Esophagus (tissue), 2 donors: ENCODE data around the gene NHEJ1. TPM values are rescaled to one million over a fixed set of nuclear protein-coding genes. Genes with fewer than 3 reads are reported as not detected.

Experiments
- H3K27ac ChIP-seq, 2 donors: one replicate each; pipeline ENCODE4 v1.5.1; 2013; ENCODE audit warnings: low read depth in 2 of 2, mild to moderate bottlenecking in 2 of 2, inconsistent platforms in 1 of 2, low read length in 1 of 2, moderate library complexity in 1 of 2
- H3K27me3 ChIP-seq, 2 donors: one replicate each; pipeline ENCODE4 v1.6.1; 2013; ENCODE audit warnings: low read length in 2 of 2, control low read depth in 1 of 2, mild to moderate bottlenecking in 1 of 2; ENCODE audit not compliant: insufficient read depth in 2 of 2, control insufficient read depth in 1 of 2
- H3K36me3 ChIP-seq, 2 donors: one replicate each; pipeline ENCODE4 v1.6.1; 2013; ENCODE audit warnings: low read length in 1 of 2; ENCODE audit not compliant: control insufficient read depth in 2 of 2, insufficient read depth in 2 of 2
- H3K4me1 ChIP-seq, 2 donors: one replicate each; pipeline ENCODE4 v1.6.1; 2013; ENCODE audit warnings: low read length in 1 of 2; ENCODE audit not compliant: control insufficient read depth in 2 of 2, insufficient read depth in 2 of 2
- H3K4me3 ChIP-seq, 2 donors: one replicate each; pipeline ENCODE4 v1.5.1; 2013; ENCODE audit warnings: low read length in 2 of 2, mild to moderate bottlenecking in 2 of 2, low read depth in 1 of 2, moderate library complexity in 1 of 2
- H3K9me3 ChIP-seq, 2 donors: one replicate each; pipeline ENCODE4 v1.6.1; 2013; ENCODE audit warnings: mild to moderate bottlenecking in 2 of 2, low read depth in 1 of 2, low read length in 1 of 2, moderate library complexity in 1 of 2; ENCODE audit not compliant: control insufficient read depth in 2 of 2, insufficient read depth in 1 of 2
- WGBS, 2 donors: extraction: QIAGEN DNeasy Blood & Tissue Kit; methylation state at CpG; one replicate each; pipeline ENCODE4 v1.1.7; 2013; 5-methylcytosine and 5-hydroxymethylcytosine counted together
- polyA plus RNA-seq, 2 donors: library from polyadenylated mRNA; stranded (reverse); fragments of 200-250 nt; gene quantifications; one replicate each; pipeline ENCODE4 v1.2.3, GENCODE V29; 2013
- donor health status: healthy with polysubstance abuse.
- donor health status: Bipolar disorder and iron deficiency.

The NHEJ1 gene
- polyA plus RNA-seq, 2 donors, result 4.4 to 5.9 TPM

DNA sequence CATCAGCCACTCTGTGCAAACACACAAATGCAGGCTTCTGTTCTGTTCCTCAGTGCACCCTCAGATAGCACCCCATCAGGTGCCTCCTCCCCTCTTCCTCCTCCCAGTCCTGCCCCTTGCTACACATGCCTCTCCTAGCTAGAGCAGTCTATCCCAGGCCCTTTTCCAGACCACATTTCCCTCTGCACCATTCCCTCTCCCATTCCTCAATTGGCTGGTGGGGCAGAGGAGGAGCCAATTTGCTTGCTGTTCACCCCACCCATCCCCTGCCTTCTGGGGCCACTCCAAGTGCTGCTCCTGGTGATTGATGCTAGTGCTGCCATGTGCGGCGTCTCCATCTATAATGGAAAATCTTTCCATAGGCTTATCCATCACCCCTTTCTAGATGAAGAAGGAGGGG is 124.7 kb downstream of the NHEJ1 start:
- H3K4me1 ChIP-seq, result no peaks in the 10 kb centered on the region
- H3K9me3 ChIP-seq, result no peaks in the 10 kb centered on the region
- 81 to 95% methylated on average over 2 of the region's 2 CpGs for WGBS, 2 donors
- no peak overlapping the region for H3K4me3 ChIP-seq
- no peaks in the 10 kb centered on the region for H3K27me3 ChIP-seq
- no peak overlapping the region for H3K27ac ChIP-seq
- H3K36me3 ChIP-seq, result no peaks in the 10 kb centered on the region

DNA sequence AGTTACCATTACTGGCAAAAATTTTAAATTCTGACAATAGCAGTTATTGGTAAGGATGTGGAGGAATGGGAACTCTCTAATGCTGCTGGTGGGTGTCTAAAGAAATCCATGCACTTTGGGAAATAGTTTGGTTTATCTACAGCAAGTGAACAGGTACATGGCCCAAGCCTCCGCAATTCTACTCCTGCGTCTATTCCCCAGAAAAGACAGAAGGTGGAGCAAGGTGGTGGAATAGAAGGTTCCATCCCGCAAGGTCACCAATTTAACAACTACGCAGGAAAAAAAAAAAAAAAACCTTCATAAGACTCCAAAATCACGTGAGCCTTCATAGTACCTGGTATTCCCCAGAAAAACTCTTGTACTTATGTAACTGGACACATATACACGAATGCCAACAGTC is 125.8 kb downstream of the NHEJ1 start:
- 53 to 58% methylated on average over 6 of the region's 6 CpGs for WGBS, 2 donors
- Histone ChIP-seq H3K9me3 (no peaks in the 10 kb centered on the region), H3K4me3 (no peak overlapping the region), H3K36me3 (no peaks in the 10 kb centered on the region), H3K4me1 (no peaks in the 10 kb centered on the region), H3K27me3 (no peaks in the 10 kb centered on the region), H3K27ac (no peak overlapping the region)

DNA sequence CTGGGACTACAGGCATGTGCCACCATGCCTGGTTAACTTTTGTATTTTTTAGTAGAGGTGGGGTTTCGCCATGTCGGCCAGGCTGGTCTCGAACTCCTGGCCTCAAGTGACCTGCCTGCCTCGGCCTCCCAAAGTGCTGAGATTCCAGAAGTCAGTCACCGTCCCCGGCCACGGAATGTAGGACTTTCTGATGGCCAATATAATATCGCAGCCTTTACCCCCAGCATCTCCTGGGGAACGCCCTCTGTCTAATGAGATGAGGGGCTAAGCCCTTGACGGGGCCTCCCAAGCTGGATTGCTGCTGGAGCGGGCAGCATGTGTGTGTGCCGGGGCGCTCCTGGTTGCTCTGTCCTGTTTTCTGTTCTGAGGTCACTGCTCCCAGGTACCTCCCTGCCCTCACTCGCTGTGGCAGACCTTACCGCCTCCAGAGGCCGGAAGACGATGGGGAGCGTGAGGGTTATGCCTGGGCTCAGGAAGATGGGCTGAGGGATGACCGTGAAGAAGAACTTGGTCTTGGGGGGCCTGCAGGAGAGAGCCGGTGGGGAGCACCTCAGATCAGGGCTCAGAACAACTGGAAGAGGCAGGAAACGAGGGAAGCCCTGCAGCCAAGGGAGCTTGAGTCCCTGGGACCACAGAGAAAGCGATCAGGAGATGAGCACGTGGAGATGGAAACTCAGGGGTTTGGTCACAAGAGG is 128.4 kb downstream of the NHEJ1 start:
- Histone ChIP-seq H3K27ac (no peak overlapping the region), H3K4me3 (no peak overlapping the region), H3K4me1 (no peaks in the 10 kb centered on the region), H3K27me3 (no peaks in the 10 kb centered on the region), H3K36me3 (no peaks in the 10 kb centered on the region), H3K9me3 (no peaks in the 10 kb centered on the region)
- WGBS, 2 donors, result 82% methylated on average over 23 of the region's 23 CpGs

DNA sequence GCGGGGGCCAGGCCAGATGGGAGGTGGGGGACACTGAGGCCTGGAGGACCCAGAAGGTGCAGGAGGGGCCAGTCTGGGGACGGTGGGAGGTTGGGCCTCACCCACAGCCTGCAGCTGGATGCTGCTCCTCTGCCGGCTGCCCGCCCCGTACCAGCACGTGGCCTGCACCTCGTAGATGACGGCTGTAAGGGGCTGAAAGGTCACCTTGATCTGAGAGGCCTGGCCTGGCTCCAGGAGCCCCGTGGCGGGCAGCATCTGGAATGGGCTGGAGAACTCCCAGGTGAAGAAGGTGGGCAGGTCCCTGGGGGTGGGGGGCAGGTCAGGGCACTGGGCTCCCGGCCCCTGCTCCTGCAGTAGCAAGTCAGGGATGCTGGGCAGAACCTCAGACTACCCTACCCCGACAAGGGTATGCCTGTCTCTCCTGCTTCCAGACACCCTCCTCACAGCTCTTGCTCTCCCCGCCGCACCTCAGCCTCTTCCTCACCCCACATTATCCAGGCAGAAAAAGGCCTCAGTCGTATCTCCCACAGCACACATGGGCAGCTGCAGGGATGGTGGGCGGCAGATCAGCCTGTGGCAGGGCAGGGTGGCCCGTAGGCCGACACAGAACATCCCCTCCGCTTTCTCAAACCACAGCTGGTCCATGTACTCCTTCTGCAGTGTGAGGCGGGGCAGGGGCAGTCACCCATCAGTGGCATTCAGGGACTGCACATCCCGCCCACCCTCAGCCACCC is 129.4 kb downstream of the NHEJ1 start:
- no peaks in the 10 kb centered on the region for H3K27me3 ChIP-seq
- H3K4me1 ChIP-seq, result no peaks in the 10 kb centered on the region
- no peaks in the 10 kb centered on the region for H3K36me3 ChIP-seq
- H3K9me3 ChIP-seq, result no peaks in the 10 kb centered on the region
- no peak overlapping the region for H3K27ac ChIP-seq
- no peak overlapping the region for H3K4me3 ChIP-seq
- WGBS, 2 donors, result 77 to 85% methylated on average over 16 to 21 of the region's 21 CpGs

DNA sequence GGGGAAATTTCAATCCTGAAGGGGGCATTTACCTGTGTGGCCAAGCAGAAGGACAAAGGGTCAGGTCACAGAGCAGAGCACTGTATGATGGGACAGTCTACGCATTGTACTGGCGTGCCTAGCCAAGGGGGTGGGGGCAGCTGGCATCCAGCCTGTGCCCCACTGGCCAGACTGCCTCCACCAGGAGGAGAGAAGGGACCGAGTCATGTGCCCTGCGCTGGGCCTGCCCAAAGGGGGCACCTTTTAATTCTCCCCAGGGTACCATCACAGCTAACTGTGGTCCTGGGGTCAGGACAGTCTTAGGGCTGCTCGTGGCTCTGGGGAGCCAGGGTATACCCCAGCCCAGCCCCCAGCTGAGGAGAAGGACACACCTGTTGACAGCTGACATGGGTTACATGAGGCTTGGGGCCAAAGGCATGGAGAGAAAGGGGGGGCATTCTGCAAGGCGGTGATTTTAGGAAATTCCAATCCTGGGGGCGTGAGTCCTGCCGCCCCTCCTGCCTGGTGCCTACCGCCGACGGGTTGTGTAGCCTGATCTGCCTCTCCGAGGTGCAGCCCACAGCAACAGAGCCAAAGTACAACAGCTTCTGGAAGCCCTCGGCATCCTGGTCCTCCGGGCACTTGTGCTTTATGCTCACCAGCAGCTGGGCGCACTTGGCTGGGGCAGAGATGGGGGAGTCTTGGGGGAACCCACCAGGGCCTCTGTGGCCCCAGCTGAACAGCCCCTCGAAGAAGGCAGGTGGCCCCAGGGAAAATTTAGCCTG is 130.3 kb downstream of the NHEJ1 start:
- no peak overlapping the region for H3K4me3 ChIP-seq

DNA sequence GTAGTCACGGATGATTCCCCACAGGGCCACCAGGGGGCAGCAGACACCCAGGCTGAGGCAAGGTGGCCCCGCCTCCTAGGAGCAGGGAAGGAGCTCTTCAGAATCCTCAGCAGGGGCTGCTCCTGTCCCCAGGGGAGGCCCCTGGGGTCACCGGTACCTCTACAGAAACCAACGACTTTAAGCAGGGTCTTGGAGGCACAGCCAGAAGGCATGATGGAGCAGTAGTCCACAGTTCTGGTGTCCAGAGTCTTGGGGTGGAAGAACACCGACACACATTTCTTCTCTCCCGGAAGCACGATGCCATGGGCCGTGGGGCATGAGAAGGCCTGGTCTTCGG is 130.8 kb downstream of the NHEJ1 start:
- 30 to 38% methylated on average over 9 of the region's 9 CpGs for WGBS, 2 donors
- no peaks in the 10 kb centered on the region for H3K4me1 ChIP-seq
- H3K27me3 ChIP-seq, result no peaks in the 10 kb centered on the region
- no peaks in the 10 kb centered on the region for H3K9me3 ChIP-seq
- H3K4me3 ChIP-seq, result no peak overlapping the region
- H3K27ac ChIP-seq, result no peak overlapping the region
- H3K36me3 ChIP-seq, result no peaks in the 10 kb centered on the region

More for the DNA sequence above, 130.3 kb downstream of the NHEJ1 start:
- 70 to 74% methylated on average over 15 to 16 of the region's 16 CpGs for WGBS, 2 donors
- no peaks in the 10 kb centered on the region for H3K4me1 ChIP-seq
- H3K27me3 ChIP-seq, result no peaks in the 10 kb centered on the region
- no peak overlapping the region for H3K27ac ChIP-seq
- H3K9me3 ChIP-seq, result no peaks in the 10 kb centered on the region
- H3K36me3 ChIP-seq, result no peaks in the 10 kb centered on the region

DNA sequence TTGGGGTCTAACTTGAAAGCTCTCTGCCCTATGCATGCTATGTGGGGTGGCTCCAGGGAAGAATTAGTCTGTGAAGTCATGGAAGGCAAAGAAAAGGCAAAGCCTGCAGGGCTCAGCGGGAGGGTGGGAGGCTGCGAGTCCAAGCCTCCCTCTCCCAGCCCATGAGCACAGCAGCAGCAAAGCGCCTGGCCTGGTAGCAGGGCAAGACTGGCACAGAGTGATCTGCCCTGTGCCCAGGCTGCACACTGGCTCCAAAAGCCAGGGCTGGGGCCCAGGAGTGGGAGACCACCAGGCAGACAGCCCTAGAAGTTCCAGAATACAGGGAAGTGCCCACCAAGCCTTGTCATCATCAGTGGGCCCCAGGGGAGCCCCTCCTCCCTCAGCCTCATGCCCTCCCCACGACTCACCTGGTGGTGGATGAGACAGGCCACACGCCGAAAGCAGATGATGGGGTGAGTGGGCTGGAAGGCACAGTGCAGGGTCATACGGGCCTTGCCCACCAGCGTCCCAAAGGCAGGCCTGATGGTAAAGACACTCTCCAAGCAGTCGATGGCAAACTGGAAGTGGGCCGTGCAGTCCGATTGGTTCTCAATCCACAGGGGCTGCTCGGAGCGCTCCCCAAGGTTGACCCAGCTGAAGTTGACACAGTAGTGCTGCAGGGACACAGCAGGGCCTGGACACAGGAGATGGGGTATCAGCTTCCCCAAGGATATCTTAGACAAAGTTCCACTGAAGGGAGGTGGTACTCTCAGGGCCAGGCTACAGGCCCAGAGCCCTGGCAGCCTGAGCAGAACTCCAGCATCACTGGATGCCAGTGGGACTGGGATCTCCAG is 131.4 kb downstream of the NHEJ1 start:
- 72 to 76% methylated on average over 13 of the region's 13 CpGs for WGBS, 2 donors
- H3K4me3 ChIP-seq, result no peak overlapping the region
- H3K9me3 ChIP-seq, result no peaks in the 10 kb centered on the region
- no peaks in the 10 kb centered on the region for H3K27me3 ChIP-seq
- H3K36me3 ChIP-seq, result no peaks in the 10 kb centered on the region
- no peaks in the 10 kb centered on the region for H3K4me1 ChIP-seq
- no peak overlapping the region for H3K27ac ChIP-seq

DNA sequence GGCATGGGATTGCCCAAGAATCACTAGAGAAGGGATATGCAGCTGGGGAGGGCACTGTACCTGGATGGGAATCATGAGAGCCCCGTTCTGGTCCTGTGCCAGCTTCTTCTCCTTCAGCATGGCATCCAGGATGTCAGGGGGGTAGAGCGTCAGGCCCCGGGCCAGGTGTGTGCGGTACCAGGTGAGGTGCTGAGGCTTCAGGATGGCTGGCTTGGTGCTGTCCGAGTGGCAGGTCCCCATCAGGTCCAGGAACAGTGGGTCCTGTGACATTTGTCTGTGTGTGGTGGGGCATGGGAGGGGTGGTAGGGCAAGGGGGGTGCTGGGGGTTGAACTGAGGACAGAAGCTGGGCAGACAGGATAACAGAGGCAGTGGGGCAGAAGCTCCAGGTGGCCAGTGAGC is 132.5 kb downstream of the NHEJ1 start:
- Histone ChIP-seq H3K9me3 (no peaks in the 10 kb centered on the region), H3K27me3 (no peaks in the 10 kb centered on the region), H3K4me1 (no peaks in the 10 kb centered on the region), H3K4me3 (no peak overlapping the region), H3K36me3 (no peaks in the 10 kb centered on the region), H3K27ac (no peak overlapping the region)
- 69 to 70% methylated on average over 5 of the region's 5 CpGs for WGBS, 2 donors

DNA sequence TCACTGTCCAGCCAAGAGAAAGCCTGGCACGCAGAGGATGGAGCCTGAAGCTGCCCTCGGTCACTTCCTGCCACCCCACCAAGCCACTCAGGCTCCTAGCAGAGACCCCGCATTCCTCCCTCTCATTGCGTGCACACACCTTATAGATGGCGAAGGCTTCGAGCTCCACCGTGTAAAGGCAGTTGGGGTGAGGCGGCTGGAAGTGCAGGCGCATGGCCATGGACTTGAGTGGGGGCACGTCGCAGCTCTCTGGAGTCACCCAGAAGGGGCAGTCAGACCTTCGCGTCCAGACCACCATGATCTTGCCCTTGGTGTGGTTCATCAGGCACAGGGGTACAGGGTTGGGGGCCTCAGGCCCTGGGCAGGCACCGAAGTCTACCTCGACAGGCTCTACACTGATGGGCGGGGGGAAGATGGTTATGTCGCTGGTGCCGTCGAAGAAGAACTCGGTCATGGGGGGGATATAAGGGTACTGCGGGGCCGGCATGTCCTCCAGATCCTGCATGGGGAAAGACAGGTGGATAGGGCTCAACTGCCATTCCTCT is 133.0 kb downstream of the NHEJ1 start:
- Histone ChIP-seq H3K27ac (no peak overlapping the region), H3K4me3 (no peak overlapping the region), H3K9me3 (no peaks in the 10 kb centered on the region), H3K4me1 (no peaks in the 10 kb centered on the region), H3K36me3 (no peaks in the 10 kb centered on the region), H3K27me3 (no peaks in the 10 kb centered on the region)
- 88 to 90% methylated on average over 22 of the region's 22 CpGs for WGBS, 2 donors
